CD4-positive, alpha-beta T cell (primary cell): ENCODE results near the gene NDNF. TPM values are rescaled to one million over a fixed set of nuclear protein-coding genes. Genes with fewer than 3 reads are reported as not detected.

Experiments used
- ATAC-seq: fragments of 200-7000 bp; cut with Tn5 transposase; one replicate; pipeline ENCODE4 v1.10.0; 2022; ENCODE audit warnings: mild to moderate bottlenecking; ENCODE audit not compliant: poor library complexity
- CTCF ChIA-PET: fragments of 350-600 bp; sonication (Branson Sonifier 250); formaldehyde crosslinking; loops from one replicate; lab custom pipeline; 2021; ENCODE audit warnings: antibody characterized with exemption, inconsistent platforms; lab: Charles Lee
- POLR2A ChIA-PET: fragments of 350-600 bp; sonication (Branson Sonifier 250); formaldehyde crosslinking; loops from one replicate; lab custom pipeline; 2021; ENCODE audit warnings: antibody characterized with exemption, inconsistent platforms; lab: Charles Lee
- DNase-seq, 14 experiments: peaks; one replicate each; pipeline ENCODE4 v3.0.0-alpha.2; 2013 to 2020; ENCODE audit warnings: mixed read lengths in 2 of 14
- H3K27ac ChIP-seq, 2 donors: one replicate each; pipeline versions ENCODE4 v1.5.1 to v1.7.0; 2013; ENCODE audit warnings: low read length in 2 of 2, low read depth in 1 of 2, mild to moderate bottlenecking in 1 of 2
- H3K27me3 ChIP-seq, 2 experiments: 1 replicate in 1 of 2; 2 replicates in 1 of 2; pipeline versions ENCODE4 v1.6.1 to v1.7.0; 2013; ENCODE audit warnings: low read length in 2 of 2, control low read depth in 1 of 2, mild to moderate bottlenecking in 1 of 2, moderate library complexity in 1 of 2; ENCODE audit not compliant: insufficient read depth in 2 of 2, control insufficient read depth in 1 of 2
- H3K36me3 ChIP-seq: one replicate; pipeline ENCODE4 v1.6.1; 2013; ENCODE audit warnings: low read length, control low read depth; ENCODE audit not compliant: insufficient read depth
- H3K4me1 ChIP-seq: one replicate; pipeline ENCODE4 v1.6.1; 2013; ENCODE audit warnings: low read length, control low read depth; ENCODE audit not compliant: insufficient read depth
- H3K4me3 ChIP-seq: one replicate; pipeline ENCODE4 v1.5.1; 2013; ENCODE audit warnings: mild to moderate bottlenecking, low read length, moderate library complexity
- H3K9me3 ChIP-seq, 2 experiments: 1 replicate in 1 of 2; 2 replicates in 1 of 2; pipeline versions ENCODE4 v1.6.1 to v1.7.0; 2013; ENCODE audit warnings: low read length in 2 of 2, mild to moderate bottlenecking in 2 of 2, control low read depth in 1 of 2, moderate library complexity in 1 of 2; ENCODE audit not compliant: control insufficient read depth in 1 of 2, insufficient read depth in 1 of 2
- H3K27ac Mint-ChIP-seq: one replicate; pipeline ENCODE4 v1.8.0; 2020; ENCODE audit warnings: mixed read lengths
- H3K27me3 Mint-ChIP-seq: one replicate; pipeline ENCODE4 v1.8.0; 2021; ENCODE audit warnings: mixed read lengths
- H3K36me3 Mint-ChIP-seq: one replicate; pipeline ENCODE4 v1.8.0; 2021; ENCODE audit warnings: low read depth, mixed read lengths
- H3K4me1 Mint-ChIP-seq: one replicate; pipeline ENCODE4 v1.8.0; 2021; ENCODE audit warnings: low read depth, mixed read lengths
- H3K4me3 Mint-ChIP-seq: one replicate; pipeline ENCODE4 v1.8.0; 2020; ENCODE audit warnings: mild to moderate bottlenecking, mixed read lengths
- H3K9me3 Mint-ChIP-seq: one replicate; pipeline ENCODE4 v1.8.0; 2020; ENCODE audit warnings: mixed read lengths
- CTCF ChIP-seq: fragments of 200-600 bp; IDR thresholded peaks from one replicate; pipeline ENCODE4 v1.8.0; 2022; ENCODE audit warnings: antibody characterized with exemption, mild to moderate bottlenecking
- intact Hi-C, 2 experiments: fragments of 100-400 bp; cut with DNase I in 1 of 2; cut with micrococcal nuclease in 1 of 2; formaldehyde crosslinking; loops; one replicate each; pipeline versions ENCODE4 v1.15.1 to v1.9.0; 2023 to 2025; cut with DNase I, micrococcal nuclease
- total RNA-seq, 174 experiments: library from RNA in 2 of 174; stranded (reverse) in 2 of 174; gene quantifications; one replicate each; pipeline ENCODE4 v1.2.3 and lab custom pipeline; 2021 to 2026

The NDNF gene
- total RNA-seq, 2 experiments from 2014 or later = 0.25 TPM; not detected in 1

DNA sequence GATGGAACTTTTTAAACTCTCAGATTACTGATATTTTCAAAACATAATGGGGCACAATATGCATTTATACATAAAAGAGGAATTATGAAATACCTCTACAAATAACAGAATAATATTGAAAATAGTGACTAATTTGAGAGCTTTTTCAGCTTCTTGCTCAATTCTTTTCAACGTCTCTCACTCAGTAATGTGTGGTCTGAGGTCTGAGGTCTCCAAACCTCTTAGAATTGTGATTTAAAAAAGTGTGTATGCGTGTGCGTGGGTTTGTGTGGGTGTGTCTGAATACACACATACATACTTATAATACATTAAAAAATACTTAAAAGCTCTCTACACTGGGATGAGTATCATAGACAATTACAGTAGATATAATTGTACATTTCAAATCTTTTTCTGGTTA, 7.9 kb downstream of the NDNF start:
- Histone ChIP-seq H3K27me3 (peaks cover 0 to 10% of the 10 kb centered on the region in 2 experiments), H3K4me3 (no peak overlapping the region), H3K9me3 (no peaks in the 10 kb centered on the region), H3K27ac (no peak overlapping the region), H3K4me1 (no peaks in the 10 kb centered on the region), H3K36me3 (no peaks in the 10 kb centered on the region)
- no peak for DNase-seq
- no peak overlapping the region for H3K4me3 Mint-ChIP-seq
- no peak for ATAC-seq
- POLR2A ChIA-PET = interaction anchor here (1.1 kb wide), 1 partner anchor 9 kb away, joined by 3 read pairs; no protein-coding TSS in a partner anchor
- H3K9me3 Mint-ChIP-seq = no peaks in the 10 kb centered on the region
- TF ChIP-seq CTCF = no peak
- peaks cover 51% of the 10 kb centered on the region for H3K27me3 Mint-ChIP-seq
- intact Hi-C loops = no loop called here
- no peaks in the 10 kb centered on the region for H3K36me3 Mint-ChIP-seq
- CTCF ChIA-PET = no interaction called here
- H3K4me1 Mint-ChIP-seq = peaks cover 2% of the 10 kb centered on the region
- H3K27ac Mint-ChIP-seq = no peak overlapping the region

- no peaks in the 10 kb centered on the region for H3K36me3 ChIP-seq
- CTCF ChIA-PET = no interaction called here
- ATAC-seq = no peak
- Mint-ChIP-seq H3K27me3 (peaks cover 53% of the 10 kb centered on the region), H3K9me3 (no peaks in the 10 kb centered on the region), H3K4me1 (no peaks in the 10 kb centered on the region), H3K36me3 (no peaks in the 10 kb centered on the region), H3K4me3 (no peak overlapping the region), H3K27ac (no peak overlapping the region)
- no peak overlapping the region for H3K4me3 ChIP-seq
- intact Hi-C loops = no loop called here
- POLR2A ChIA-PET = no interaction called here
- no peak for DNase-seq
- no peak overlapping the region for H3K27ac ChIP-seq
- TF ChIP-seq CTCF = no peak
- H3K27me3 ChIP-seq = peaks cover 0 to 2% of the 10 kb centered on the region in 2 experiments
- H3K4me1 ChIP-seq = no peaks in the 10 kb centered on the region
- no peaks in the 10 kb centered on the region for H3K9me3 ChIP-seq
Observed at GRCh38 chr4:121062521-121062920, 9.8 kb downstream of the NDNF start.

- Mint-ChIP-seq H3K9me3 (no peaks in the 10 kb centered on the region), H3K27ac (no peak overlapping the region), H3K27me3 (peaks cover 58% of the 10 kb centered on the region), H3K4me1 (no peaks in the 10 kb centered on the region), H3K4me3 (no peak overlapping the region), H3K36me3 (no peaks in the 10 kb centered on the region)
- no peaks in the 10 kb centered on the region for H3K4me1 ChIP-seq
- no peak overlapping the region for H3K27ac ChIP-seq
- ChIA-PET POLR2A (no interaction called here), CTCF (no interaction called here)
- no peaks in the 10 kb centered on the region for H3K36me3 ChIP-seq
- ATAC-seq (no peak), DNase-seq (no peak)
- intact Hi-C loops = no loop called here
- H3K4me3 ChIP-seq = no peak overlapping the region
- no peak for TF ChIP-seq CTCF
- no peaks in the 10 kb centered on the region for H3K9me3 ChIP-seq
- peaks cover 3 to 6% of the 10 kb centered on the region in 2 experiments for H3K27me3 ChIP-seq
Observed at GRCh38 chr4:121061861-121062260, 10.5 kb downstream of the NDNF start.
